Liver (tissue), 9 donors: ENCODE measurements around the gene MYL6B. TPM values are rescaled to one million over a fixed set of nuclear protein-coding genes. Genes with fewer than 3 reads are reported as not detected.
A peak's percentile ranks its signal among the peaks of the same experiment; 100 is the strongest.

Experiments used
- DNase-seq: peaks from one replicate; pipeline ENCODE4 v3.0.0-alpha.2; 2017; ENCODE audit warnings: low spot score
- H3K27ac ChIP-seq, 2 donors: one replicate each; pipeline ENCODE4 v1.7.0; 2013; ENCODE audit warnings: inconsistent platforms in 2 of 2, low read length in 2 of 2, control low read depth in 1 of 2, low read depth in 1 of 2, mild to moderate bottlenecking in 1 of 2
- H3K27me3 ChIP-seq, 4 donors: one replicate each; pipeline versions ENCODE4 v1.6.1 to v1.7.0; 2013; ENCODE audit warnings: low read length in 3 of 4, inconsistent platforms in 1 of 4, mild to moderate bottlenecking in 1 of 4, moderate library complexity in 1 of 4; ENCODE audit not compliant: control insufficient read depth in 4 of 4, insufficient read depth in 4 of 4
- H3K36me3 ChIP-seq, 4 donors: one replicate each; pipeline versions ENCODE4 v1.6.1 to v1.7.0; 2013; ENCODE audit warnings: low read length in 3 of 4, mild to moderate bottlenecking in 3 of 4, low read depth in 1 of 4, moderate library complexity in 1 of 4; ENCODE audit not compliant: control insufficient read depth in 4 of 4, insufficient read depth in 3 of 4
- H3K4me1 ChIP-seq, 4 donors: one replicate each; pipeline versions ENCODE4 v1.6.1 to v1.7.0; 2013; ENCODE audit warnings: low read length in 3 of 4, mild to moderate bottlenecking in 3 of 4, moderate library complexity in 1 of 4; ENCODE audit not compliant: control insufficient read depth in 4 of 4, insufficient read depth in 4 of 4
- H3K4me3 ChIP-seq, 3 donors: one replicate each; pipeline versions ENCODE4 v1.6.1 to v1.7.0; 2013; ENCODE audit warnings: low read length in 3 of 3, control low read depth in 1 of 3, low read depth in 1 of 3, mild to moderate bottlenecking in 1 of 3
- H3K9ac ChIP-seq, 2 donors: one replicate each; pipeline ENCODE4 v1.7.0; 2013; ENCODE audit warnings: low read length in 2 of 2, mild to moderate bottlenecking in 2 of 2, moderate library complexity in 2 of 2, control low read depth in 1 of 2, low read depth in 1 of 2
- H3K9me3 ChIP-seq, 4 donors: one replicate each; pipeline versions ENCODE4 v1.6.1 to v1.7.0; 2013; ENCODE audit warnings: low read length in 3 of 4; ENCODE audit not compliant: control insufficient read depth in 4 of 4
- EGR1 ChIP-seq, 2 donors: IDR thresholded peaks; 2 replicates each; pipeline ENCODE4 v1.6.1; 2016 to 2018; ENCODE audit warnings: antibody characterized with exemption in 2 of 2, low read depth in 2 of 2
- FOXA1 ChIP-seq: IDR thresholded peaks from 2 replicates; pipeline ENCODE4 v1.6.1; 2016; ENCODE audit warnings: antibody characterized with exemption
- FOXA2 ChIP-seq: IDR thresholded peaks from 2 replicates; pipeline ENCODE4 v1.6.1; 2016; ENCODE audit warnings: antibody characterized with exemption
- GABPA ChIP-seq, 2 donors: IDR thresholded peaks in 1 of 2; conservative IDR thresholded peaks in 1 of 2; 2 replicates each; pipeline ENCODE4 v1.6.1; 2016; ENCODE audit warnings: antibody characterized with exemption in 2 of 2, mild to moderate bottlenecking in 1 of 2, moderate library complexity in 1 of 2
- HNF4G ChIP-seq: IDR thresholded peaks from 2 replicates; pipeline ENCODE4 v1.6.1; 2016; ENCODE audit warnings: antibody characterized with exemption
- JUND ChIP-seq, 2 donors: IDR thresholded peaks; 2 replicates each; pipeline ENCODE4 v1.6.1; 2016; ENCODE audit warnings: antibody characterized with exemption in 2 of 2
- NR2F2 ChIP-seq: IDR thresholded peaks from 2 replicates; pipeline ENCODE4 v1.6.1; 2016; ENCODE audit warnings: antibody characterized with exemption
- RAD21 ChIP-seq, 2 donors: IDR thresholded peaks; 2 replicates each; pipeline ENCODE4 v1.6.1; 2016; ENCODE audit warnings: antibody characterized with exemption in 2 of 2, mild to moderate bottlenecking in 2 of 2
- RXRA ChIP-seq, 2 donors: IDR thresholded peaks; 2 replicates each; pipeline ENCODE4 v1.6.1; 2017 to 2018; ENCODE audit warnings: antibody characterized with exemption in 2 of 2, mild to moderate bottlenecking in 1 of 2
- SP1 ChIP-seq: IDR thresholded peaks from 2 replicates; pipeline ENCODE4 v1.6.1; 2018; ENCODE audit warnings: antibody characterized with exemption, mild to moderate bottlenecking
- TAF1 ChIP-seq: conservative IDR thresholded peaks from 2 replicates; pipeline ENCODE4 v1.6.1; 2016; ENCODE audit warnings: antibody characterized with exemption, mild to moderate bottlenecking
- YY1 ChIP-seq: IDR thresholded peaks from 2 replicates; pipeline ENCODE4 v1.6.1; 2016; ENCODE audit warnings: antibody characterized with exemption, mild to moderate bottlenecking
- WGBS: extraction: QIAGEN DNeasy Blood & Tissue Kit; methylation state at CpG from one replicate; pipeline ENCODE4 v1.1.7; 2013; 5-methylcytosine and 5-hydroxymethylcytosine counted together
- polyA plus RNA-seq, 2 donors: library from polyadenylated mRNA; stranded (reverse) in 1 of 2; unstranded in 1 of 2; fragments of 200-250 nt in 1 of 2; fragments of >200 nt in 1 of 2; fragmentation: Nextera tagmentation in 1 of 2; extraction: Ambion mirVana in 1 of 2; gene quantifications; one replicate each; pipeline versions ENCODE4 v1.2.1 to v1.2.3, GENCODE V29; 2013 to 2015
- total RNA-seq, 2 donors: library from RNA; depleted of rRNA; stranded (reverse); fragments of >200 nt; gene quantifications; one replicate each; pipeline ENCODE4 v1.2.3, GENCODE V29; 2014
- TF ChIP-seq, protein P1 (sequence below): fragments of 150-350 bp; IDR thresholded peaks from 2 replicates; pipeline ENCODE4 v1.5.1; 2017; ENCODE audit warnings: improper control_type of control experiment, low read depth, low read length; ENCODE audit not compliant: missing input control
- TF ChIP-seq, protein P2 (sequence below): IDR thresholded peaks from 2 replicates; pipeline ENCODE4 v1.6.1; 2016; ENCODE audit warnings: antibody characterized with exemption
- TF ChIP-seq, protein P3 (sequence below): IDR thresholded peaks from 2 replicates; pipeline ENCODE4 v1.6.1; 2016; ENCODE audit warnings: antibody characterized with exemption
- TF ChIP-seq, protein P4 (sequence below): IDR thresholded peaks from 2 replicates; pipeline ENCODE4 v1.6.1; 2016; ENCODE audit warnings: antibody characterized with exemption
- donor health status: healthy.
- donor health status: healthy.
- donor health status: healthy.
- donor health status: healthy.
- donor health status: healthy.

MYL6B gene
- total and polyA plus RNA-seq, 4 donors: 3.7 to 14.2 (median 12.6) TPM

DNA sequence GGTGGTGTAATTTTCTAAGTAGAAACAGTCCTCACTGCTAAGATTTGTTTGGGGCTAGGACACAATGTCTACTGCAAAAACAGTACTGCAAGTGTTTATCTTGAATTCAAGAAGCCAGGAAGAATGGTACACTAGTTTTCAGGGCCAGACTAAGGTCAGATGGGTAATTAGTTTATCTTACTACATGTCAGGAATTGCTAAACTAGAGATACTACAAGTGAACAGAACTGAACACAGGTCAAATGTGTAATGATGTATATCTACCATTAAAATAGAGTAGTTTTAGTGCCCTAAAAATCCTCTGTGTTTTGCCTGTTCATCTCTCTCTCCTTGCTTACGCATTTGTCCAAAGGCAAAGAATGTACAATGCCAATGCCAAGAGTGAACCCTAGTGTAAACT is 38.3 kb upstream of the MYL6B start (continued):
- TF ChIP-seq, protein P1, sequence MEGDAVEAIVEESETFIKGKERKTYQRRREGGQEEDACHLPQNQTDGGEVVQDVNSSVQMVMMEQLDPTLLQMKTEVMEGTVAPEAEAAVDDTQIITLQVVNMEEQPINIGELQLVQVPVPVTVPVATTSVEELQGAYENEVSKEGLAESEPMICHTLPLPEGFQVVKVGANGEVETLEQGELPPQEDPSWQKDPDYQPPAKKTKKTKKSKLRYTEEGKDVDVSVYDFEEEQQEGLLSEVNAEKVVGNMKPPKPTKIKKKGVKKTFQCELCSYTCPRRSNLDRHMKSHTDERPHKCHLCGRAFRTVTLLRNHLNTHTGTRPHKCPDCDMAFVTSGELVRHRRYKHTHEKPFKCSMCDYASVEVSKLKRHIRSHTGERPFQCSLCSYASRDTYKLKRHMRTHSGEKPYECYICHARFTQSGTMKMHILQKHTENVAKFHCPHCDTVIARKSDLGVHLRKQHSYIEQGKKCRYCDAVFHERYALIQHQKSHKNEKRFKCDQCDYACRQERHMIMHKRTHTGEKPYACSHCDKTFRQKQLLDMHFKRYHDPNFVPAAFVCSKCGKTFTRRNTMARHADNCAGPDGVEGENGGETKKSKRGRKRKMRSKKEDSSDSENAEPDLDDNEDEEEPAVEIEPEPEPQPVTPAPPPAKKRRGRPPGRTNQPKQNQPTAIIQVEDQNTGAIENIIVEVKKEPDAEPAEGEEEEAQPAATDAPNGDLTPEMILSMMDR: no peak
- TF ChIP-seq JUND (IDR thresholded peaks at IDR 0.05) (no peak), FOXA1 (no peak), EGR1 (IDR thresholded peaks at IDR 0.05; ENCODE audit: low read depth in 2 of 2) (no peak), GABPA (IDR thresholded peaks at IDR 0.05 in 1 of 2, conservative IDR thresholded peaks at IDR 0.05 in 1 of 2) (no peak), RXRA (IDR thresholded peaks at IDR 0.05) (no peak), TAF1 (no peak)
- TF ChIP-seq, protein P2, sequence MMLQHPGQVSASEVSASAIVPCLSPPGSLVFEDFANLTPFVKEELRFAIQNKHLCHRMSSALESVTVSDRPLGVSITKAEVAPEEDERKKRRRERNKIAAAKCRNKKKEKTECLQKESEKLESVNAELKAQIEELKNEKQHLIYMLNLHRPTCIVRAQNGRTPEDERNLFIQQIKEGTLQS: no peak
- TF ChIP-seq, protein P3, sequence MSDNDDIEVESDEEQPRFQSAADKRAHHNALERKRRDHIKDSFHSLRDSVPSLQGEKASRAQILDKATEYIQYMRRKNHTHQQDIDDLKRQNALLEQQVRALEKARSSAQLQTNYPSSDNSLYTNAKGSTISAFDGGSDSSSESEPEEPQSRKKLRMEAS: no peak

DNA sequence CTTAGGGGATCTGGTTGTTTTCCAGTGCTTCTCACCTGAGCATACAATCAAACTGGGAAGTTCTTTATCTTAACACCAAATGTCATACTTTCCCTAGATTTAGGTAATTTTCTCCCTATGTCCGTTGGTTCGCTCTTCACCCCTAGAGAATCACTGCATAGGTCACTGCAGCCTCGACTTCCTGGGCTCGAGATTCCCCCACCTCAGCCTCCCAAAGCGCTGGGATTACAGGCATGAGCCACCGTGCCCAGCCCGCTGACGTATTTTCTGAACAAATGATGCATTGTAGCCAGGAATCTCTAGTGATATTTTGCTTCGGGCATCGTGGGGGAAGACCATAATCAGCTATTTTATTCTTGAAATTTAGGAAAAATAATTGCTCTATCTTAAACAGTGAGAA is 37.1 kb upstream of the MYL6B start:
- Histone ChIP-seq H3K9ac (peak overlapping the region; percentile 69 to 98), H3K4me3 (peak overlapping the region in 2 of 3 donors; percentile 49 to 97), H3K4me1 (peaks cover 13 to 28% (median 19%) of the 10 kb centered on the region in 4 donors), H3K27me3 (no peaks in the 10 kb centered on the region), H3K36me3 (peaks cover 6 to 30% (median 23%) of the 10 kb centered on the region in 4 donors), H3K27ac (peak overlapping the region; percentile 93 to 96), H3K9me3 (no peaks in the 10 kb centered on the region)
- no peak for DNase-seq
- TF ChIP-seq NR2F2: no peak
- no peak for TF ChIP-seq EGR1 (IDR thresholded peaks at IDR 0.05; ENCODE audit: low read depth in 2 of 2)
- no peak for TF ChIP-seq RXRA (IDR thresholded peaks at IDR 0.05)
- TF ChIP-seq, protein P4, sequence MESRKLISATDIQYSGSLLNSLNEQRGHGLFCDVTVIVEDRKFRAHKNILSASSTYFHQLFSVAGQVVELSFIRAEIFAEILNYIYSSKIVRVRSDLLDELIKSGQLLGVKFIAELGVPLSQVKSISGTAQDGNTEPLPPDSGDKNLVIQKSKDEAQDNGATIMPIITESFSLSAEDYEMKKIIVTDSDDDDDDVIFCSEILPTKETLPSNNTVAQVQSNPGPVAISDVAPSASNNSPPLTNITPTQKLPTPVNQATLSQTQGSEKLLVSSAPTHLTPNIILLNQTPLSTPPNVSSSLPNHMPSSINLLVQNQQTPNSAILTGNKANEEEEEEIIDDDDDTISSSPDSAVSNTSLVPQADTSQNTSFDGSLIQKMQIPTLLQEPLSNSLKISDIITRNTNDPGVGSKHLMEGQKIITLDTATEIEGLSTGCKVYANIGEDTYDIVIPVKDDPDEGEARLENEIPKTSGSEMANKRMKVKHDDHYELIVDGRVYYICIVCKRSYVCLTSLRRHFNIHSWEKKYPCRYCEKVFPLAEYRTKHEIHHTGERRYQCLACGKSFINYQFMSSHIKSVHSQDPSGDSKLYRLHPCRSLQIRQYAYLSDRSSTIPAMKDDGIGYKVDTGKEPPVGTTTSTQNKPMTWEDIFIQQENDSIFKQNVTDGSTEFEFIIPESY: no peak
- TF ChIP-seq HNF4G: no peak
- no peak for TF ChIP-seq YY1
- no peak for TF ChIP-seq FOXA2
- TF ChIP-seq, protein P1: no peak
- no peak for TF ChIP-seq SP1
- TF ChIP-seq GABPA (IDR thresholded peaks at IDR 0.05 in 1 of 2, conservative IDR thresholded peaks at IDR 0.05 in 1 of 2): no peak
- TF ChIP-seq, protein P2: no peak
- TF ChIP-seq RAD21 (IDR thresholded peaks at IDR 0.05): no peak
- WGBS: 49% methylated on average over 10 of the region's 10 CpGs
